SIG-M5 treated with dmso at 0.1 percent for 504 hours (cell line): ENCODE measurements around the gene SYPL1.

Experiments used
- DNase-seq: peaks from one replicate; lab custom pipeline; 2025; ENCODE audit not compliant: unreplicated experiment; lab: John Stamatoyannopoulos, UW

Gene SYPL1

GRCh38 chr7:106122713-106123112 is 10.6 kb upstream of the SYPL1 start:
- no peak for DNase-seq

DNA sequence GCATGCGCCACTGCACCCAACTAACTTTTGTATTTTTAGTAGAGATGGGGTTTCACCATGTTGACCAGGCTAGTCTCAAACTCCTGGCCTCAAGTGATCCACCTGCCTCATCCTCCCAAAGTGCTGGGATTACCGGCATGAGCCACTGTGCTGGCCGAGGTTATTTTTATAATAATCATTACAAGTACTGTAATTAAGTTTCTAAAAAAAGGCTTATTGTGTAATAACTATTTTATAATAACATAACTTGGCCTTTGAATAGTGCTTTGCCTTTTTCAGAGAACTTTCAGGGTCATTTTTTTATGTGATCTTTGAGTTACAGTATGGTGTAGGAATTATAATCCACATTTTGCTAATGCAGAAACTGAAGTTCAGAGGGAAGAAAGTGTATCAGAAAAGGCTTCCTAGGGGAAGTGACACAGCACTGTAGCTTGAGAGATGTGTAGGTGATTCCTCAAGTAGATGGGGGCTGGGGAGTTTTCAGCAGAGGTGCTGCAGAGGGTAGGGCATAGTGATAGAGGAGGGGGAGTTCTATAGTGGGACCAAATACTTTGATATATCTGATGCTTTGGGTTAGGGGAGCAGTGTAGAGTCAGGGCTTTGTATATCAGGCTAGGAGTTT is 9.2 kb upstream of the SYPL1 start:
- DNase-seq: no peak

- DNase-seq: no peak
Observed at GRCh38 chr7:106120500-106120899, 8.4 kb upstream of the SYPL1 start.

- no peak for DNase-seq
Observed at GRCh38 chr7:106119719-106120118, 7.6 kb upstream of the SYPL1 start.

DNA sequence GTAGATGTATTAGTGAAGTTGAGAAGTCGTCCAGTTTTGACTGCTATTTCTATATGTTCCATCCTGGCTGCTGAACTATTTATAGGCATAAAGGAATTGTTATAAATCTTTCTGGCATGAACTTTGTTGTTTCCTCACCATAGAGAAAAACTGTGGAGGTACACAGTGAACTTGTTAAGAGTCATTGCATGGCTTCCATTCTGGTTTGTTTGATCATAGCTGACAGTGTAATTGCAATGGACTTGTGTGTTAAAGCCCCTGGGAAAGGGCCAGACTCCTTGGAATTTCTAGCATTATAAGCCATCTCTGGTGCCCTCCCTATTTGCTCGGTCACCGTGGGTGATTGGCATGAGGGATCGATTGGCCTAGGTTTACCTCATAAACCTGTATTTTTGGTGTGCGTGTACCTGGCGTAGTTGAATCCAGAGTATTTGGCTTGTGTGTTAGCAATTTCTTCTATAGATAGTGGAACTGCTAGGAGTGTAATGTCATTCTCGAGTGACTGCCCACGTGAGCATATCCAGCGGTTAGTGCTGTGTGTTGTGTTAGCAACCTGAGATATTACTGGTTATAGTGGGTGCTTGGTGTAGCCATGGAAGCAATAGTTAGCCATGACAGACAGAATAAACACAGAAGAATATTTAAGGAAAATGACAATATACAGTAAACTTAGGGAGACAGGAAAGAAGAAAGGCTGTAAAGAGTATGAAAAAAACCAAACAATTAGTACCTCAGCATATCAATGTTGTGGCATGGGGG is 5.9 kb upstream of the SYPL1 start:
- DNase-seq: no peak

GRCh38 chr7:106116161-106116704 is 4.1 kb upstream of the SYPL1 start:
- no peak for DNase-seq

DNA sequence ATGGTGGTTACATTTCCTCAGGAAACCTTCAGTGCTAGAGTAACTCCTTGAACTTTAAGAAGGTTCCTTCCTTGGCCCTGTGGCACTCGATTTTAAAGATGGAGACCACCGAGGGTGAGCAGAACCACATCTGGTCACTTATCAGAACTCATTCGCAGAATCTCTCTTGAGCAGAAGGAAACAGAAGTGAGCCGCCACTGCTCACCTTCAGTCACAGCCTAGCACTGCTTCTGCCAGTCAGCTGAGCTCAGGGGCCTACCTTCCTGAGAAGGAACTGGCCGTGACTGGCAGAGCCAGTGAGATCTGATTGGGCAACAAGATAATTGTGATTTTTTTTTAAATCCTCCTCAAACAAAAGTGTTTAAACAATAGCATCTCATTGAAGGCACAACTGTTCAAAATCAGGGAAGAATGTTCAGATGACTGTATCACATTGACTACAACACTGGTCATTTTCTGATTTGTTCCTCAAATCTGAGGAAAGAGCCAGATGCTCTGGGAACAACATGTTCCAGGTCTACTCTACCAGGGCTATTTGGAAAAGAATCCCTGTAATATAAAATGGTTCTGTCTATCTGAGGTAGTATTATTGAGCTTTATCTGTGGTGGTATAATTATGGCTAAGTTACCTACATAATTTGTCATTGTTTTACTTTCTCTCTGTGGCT is 2.7 kb upstream of the SYPL1 start:
- DNase-seq: no peak

- DNase-seq: no peak
Observed at GRCh38 chr7:106112972-106113421, 885 bp upstream of the SYPL1 start.

DNA sequence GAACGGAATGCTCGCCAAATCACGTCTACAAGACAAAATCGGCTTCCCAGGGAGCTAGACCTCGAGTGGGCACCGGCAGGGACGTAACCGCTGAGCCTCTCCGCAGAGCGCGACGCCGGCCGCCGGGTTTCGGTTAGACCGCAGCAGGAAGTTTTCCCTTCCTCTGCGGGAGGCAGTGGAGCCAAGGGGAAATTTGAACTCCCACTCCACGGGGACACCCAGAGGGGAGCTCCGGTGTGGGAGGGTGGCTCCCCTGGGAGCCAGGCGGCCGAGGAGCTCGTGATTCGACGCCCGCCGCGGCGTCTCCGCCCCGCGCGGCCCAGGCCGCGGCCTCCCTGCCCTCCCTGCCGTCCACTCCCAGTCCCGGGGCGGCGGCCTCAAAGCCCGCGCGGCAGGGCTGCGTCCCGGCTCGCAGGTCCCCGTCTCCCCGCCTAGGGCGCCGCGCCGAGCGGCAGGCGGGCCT is 426 bp downstream of the SYPL1 start:
- DNase-seq: peak; percentile 40

DNA sequence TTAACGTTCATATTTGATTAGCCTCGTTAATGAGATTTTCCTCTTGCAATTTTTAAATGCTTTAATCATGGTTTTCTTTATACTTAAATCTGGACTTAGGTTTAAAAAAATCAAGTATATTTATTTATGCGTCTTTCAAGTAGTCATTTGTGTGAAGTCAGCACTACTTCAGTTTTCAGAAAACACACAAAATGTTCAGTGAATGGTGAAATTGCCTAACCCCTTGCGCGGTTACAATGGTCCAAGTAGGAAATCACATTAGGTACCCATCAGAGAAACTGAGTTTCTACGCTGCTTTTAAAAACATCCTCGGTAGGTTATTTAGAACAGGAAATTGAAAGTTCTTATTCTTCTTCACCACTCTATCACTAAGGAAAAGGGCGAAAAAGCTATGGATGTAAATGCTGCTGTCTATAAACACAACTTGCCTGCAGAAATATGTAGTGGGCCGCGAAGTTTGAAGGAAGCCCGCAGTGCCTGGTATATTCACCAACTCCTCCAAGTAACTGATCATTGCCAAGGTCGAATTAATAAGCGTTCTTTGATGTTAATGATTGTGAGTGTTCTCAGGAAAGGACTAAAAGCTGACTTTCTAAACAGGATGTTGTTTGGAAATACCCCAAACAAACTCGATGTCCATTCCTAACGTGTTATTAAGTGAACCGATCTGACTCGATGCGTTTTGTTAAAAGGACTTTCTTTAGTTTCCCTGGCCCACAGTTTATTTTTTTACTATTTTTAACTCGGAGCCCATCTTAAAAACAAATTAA is 1.0 kb downstream of the SYPL1 start:
- peak; percentile 39 for DNase-seq

DNA sequence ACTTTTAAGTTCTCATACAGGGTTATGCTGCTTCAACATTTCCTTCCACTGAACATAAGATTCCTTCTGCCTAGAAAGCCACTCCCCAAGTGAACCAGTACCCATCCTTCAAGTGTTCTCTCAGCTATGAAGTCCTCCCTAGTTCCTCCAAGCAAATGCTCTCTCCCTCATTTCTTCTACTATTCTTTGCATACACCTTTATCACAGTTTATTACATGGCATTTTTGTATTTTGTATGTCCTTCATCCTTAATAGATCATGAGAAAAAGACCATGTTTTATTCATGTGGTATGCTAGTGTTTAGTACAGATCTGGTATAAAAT is 1.9 kb downstream of the SYPL1 start:
- peak; percentile 8 for DNase-seq

DNA sequence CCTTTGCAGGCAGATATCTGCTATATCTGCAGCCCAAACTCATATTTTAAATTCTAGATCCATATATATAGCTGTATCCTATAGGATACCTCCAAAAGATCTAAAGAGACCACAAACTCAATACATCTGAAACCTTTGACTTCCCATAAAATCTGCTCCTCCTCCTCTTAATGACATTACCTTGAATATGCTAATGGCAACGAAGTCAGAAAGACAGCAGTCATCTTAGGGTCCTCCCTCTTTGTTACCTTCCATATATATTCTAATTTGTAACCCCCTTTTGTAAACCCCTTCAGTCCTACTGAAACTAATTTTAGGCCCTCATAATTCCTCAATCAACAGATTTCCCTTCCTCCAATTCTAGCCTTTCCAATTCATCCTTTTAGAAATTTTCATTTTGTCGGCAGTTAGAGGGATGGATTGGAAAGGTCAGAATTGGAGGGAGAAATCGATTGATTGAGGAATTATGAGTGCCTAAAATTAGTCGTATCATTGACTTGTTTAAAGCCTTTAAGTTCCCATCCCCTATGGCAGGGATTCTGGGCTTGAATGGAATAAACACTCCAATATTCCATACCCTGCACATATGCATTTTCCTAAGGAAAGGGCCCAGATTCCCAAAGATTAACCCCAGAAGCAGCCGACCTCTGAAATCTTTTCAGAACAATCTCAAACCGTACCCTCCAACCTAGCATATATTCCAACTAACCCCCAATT is 2.4 kb downstream of the SYPL1 start:
- DNase-seq: no peak

- DNase-seq: no peak
Observed at GRCh38 chr7:106108991-106109390, 3.1 kb downstream of the SYPL1 start.

GRCh38 chr7:106104721-106105260 is 7.3 kb downstream of the SYPL1 start:
- no peak for DNase-seq

DNA sequence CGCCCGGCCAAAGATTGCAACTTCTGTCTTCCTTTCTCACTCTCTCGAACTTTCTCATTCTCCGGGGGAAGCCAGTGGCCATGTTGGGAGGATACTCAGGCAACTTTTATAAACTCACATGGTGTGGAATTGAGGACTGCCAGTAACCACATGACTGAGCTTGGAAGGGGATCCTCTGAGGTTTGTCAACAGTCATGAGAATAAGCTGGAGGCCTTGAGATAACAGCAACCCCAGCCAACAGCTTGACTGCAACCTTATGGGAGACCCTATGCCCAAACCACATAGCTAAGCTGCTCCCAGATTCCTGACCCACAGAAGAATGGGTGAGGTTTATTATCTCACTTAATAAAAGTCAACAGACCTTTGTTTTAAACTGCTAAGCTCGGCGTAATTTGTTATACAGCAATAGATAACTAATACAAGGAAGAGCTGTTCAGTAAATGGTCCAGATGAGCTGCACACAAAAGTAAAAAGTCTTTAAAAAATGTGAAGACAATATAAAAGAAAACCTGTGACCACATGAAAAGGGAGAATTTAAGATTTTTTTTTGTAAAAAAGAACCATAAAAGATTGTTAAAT is 9.6 kb downstream of the SYPL1 start:
- DNase-seq: no peak

DNA sequence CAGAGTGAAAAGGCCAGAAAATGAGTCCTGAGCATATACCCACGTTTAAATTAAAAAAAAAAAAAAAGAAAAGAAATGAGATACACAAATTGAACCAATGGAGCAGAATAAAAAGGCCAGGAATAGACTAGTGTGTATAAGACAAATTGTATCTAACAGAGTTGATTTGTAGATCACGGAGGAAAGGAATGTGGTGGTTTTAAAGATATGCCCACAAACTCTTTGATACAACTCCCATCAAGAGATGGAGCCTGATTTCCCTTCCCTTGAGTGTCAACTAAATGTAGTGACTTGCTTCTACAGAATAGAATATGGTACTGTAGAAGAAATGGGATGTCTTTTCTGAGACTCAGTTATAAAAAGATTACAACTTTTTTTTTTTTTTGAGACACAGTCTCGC is 10.4 kb downstream of the SYPL1 start:
- no peak for DNase-seq

DNA sequence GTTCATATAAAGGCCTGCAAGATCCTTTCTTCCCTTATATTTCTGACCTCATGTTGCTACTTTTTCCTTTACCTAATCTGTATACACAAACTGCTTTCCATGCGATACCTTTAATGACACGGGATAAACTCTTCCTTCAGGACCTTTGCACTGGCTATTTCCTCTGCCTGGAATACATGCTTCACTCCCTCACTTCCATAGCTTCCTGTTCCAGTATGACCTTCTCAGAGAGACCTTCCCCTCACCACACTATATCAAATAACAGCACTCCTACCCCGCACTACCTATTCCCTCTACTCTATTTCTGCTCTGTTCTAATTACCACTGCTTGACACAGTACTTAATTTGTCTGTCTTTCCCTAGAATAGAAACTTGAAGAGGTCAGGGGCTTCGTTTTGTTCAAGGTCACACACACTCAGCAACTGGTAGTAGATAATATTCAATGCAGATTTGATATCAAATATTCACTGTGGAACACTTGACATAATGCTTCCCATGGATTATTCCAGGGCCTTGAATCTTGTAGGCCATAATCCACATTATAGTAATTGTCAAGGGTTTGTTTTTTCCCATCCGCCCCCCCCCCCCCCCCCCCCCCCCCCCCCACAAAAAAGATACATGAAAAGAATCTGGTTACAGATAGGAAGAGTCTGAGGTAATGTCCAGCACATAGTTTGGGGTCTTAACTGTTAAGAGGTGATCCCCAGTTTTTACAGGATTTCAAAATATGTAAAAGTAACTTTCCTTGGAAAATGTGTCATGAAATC is 11.1 kb downstream of the SYPL1 start:
- no peak for DNase-seq

- no peak for DNase-seq
Observed at GRCh38 chr7:106099539-106099938, 12.6 kb downstream of the SYPL1 start.

DNA sequence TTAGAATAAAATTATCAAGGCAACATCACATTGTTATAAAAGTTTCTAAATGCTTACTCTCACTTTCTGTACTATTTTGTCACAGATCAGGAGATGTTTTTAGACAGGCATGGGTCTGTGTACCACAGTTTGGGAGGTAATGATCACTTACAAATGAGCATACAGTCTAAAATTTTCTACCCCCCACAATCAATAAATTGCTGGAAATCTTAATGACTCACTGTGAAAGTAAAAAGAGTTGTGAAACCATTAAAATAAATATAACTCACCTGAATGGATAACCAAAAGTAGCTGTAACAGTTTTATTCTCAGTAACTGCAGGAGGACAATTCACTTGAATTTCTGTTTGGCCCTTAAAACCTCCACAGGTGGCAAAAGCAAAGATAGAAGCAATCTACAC is 13.2 kb downstream of the SYPL1 start:
- no peak for DNase-seq
